GM21528 (cell line): ENCODE data around the gene KRI1.

Experiments used
- ATAC-seq: cut with Tn5 transposase; IDR thresholded peaks from one replicate; pipeline ENCODE4 v1.9.1; 2021; ENCODE audit warnings: mild to moderate bottlenecking, moderate library complexity; ENCODE audit not compliant: unreplicated experiment, low FRiP score

KRI1 gene

DNA sequence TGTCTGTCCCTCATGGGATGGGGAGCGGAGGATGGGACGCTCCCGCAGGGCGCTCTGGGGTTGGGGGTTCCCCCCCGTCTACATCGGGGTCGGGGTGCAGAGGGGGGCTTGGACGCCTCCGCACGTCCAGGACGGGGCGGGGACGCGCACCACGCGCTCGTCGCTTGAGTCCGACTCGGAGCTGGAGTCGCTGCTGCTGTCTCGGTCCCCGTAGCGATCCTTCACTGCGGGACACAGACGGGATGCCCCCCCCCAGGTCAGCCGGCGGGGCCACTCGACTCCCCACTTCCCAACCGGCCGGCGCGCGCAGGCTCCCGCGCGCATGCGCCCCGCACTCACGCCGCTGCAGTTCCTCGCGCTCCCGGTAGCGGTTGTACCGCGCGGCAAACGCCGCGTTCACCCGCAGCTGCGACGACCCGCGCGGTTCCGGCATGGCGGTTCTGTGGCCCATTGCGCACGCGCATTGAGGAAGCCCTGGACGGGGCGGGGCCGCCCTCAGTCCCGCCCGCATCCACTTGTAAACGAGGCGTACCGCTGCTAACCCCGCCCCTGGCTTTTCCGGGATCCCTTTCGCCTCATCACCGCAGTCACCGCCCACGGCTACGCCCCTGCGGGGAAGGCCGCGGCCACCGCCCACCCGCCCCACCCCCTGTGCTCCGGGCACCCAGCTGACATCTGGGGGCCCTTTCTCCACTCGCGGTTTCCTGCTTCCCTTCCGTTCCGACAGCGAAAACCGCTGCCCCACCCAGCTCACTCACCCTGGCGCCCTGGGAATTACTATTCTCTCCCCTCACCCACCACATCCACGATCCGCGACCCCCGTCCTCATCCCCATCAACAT is at the start of gene KRI1:
KRI1 (minus strand) TSS at position 444 of the 841 bp plus-strand sequence; CDS start at position 433, 11 bp downstream.
- peak; percentile 53 for ATAC-seq

DNA sequence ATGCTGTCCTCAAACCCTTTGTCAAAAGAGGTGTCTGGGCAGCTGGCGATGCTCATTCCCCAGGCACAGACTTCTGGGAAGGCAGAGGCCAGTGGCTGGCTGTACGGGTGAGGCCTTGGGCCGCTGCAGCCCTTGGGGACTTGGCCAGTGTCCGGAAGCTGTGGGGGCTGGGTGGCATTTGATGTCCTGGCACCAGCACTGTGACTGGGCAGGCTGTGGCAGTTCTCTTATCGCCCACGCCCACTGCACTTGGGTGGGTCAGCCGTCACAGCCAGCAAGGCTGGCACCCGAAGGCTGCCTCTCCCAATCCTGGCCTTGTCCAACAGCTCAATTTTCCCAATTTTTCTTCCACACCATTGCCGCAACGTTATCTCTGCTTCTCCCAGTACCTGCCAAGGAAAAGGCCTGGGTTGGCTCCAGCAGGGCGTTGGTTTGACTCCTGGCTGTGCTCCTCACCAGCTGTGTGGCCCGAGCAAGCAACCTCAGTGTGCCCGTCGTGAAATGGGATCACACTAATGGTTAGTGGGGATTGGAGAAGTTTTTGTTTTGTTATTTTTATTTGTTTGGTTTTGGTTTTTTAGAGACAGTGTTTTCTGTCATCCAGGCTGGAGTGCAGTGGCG is 46.8 kb upstream of the KRI1 start:
- ATAC-seq = no peak

DNA sequence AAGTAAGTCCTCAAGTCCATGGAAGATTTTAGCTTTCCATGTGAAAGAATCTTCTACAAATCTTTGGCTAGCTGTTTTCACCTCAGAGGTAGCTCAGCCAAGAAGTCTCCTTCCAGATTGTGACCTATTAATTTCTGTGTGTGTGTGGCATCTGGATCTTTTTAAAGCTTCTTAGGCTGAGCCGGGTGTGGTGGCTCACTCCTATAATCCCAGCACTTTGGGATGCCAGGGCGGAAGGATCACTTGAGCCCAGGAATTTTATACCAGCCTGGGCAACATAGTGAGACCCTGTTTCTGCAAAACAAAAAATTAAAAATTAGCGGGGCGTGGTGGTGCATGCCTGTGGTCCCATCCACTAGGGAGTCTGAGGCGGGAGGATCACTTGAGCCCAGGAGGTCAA is 46.1 kb upstream of the KRI1 start:
- no peak for ATAC-seq

DNA sequence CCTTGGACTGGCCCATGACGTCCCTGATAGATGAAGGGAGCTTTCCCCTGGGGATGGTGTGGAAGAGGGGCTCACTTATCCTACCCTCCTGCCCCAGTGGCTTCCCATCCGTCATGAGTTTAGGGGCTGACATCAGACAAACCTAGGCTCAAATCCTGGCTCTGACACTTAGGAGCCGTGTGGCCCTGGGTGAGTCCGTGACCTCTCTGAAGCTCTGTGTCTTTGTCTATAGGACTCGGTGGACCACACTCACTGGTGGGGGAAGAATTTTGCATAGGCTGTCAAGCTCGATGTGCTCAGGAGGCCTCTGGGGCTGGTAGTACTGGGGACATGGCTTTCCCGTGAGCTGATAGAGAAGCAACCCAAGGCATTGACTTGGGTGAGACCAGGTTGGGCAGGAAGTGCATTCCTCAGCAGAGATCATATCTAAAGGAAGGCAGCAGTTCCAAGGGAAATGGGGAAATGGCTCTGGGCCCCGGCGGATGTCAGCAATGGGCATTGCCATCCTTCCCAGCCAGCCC is 38.7 kb upstream of the KRI1 start:
- no peak for ATAC-seq

DNA sequence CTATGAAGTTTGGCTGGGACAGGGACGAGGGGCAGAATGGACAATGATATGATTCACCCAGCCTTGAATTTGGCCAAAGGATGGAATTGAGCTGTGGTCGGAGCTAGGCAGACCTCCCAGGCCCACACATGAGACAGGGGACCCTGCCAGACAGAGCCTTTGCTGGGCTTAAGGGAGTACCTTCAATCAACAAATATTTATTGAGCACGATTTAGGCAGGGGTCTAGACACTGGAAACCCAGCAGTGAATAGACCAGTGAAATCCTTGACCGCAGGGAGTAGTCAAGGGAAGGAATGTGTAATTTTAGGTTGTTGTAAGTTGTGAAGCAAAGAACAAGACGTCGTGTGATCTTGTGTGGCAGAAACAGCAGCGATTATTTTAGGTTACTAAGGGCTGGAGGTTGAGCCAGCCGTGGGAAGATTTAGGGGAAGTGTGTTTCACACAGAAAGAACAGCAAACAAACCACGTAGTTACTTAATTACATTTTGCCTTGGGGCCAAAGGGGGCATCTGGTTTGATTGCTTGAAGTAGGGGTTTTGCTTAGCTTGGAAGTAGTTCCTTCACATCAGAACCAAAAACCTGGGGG is 38.2 kb upstream of the KRI1 start:
- ATAC-seq = no peak

DNA sequence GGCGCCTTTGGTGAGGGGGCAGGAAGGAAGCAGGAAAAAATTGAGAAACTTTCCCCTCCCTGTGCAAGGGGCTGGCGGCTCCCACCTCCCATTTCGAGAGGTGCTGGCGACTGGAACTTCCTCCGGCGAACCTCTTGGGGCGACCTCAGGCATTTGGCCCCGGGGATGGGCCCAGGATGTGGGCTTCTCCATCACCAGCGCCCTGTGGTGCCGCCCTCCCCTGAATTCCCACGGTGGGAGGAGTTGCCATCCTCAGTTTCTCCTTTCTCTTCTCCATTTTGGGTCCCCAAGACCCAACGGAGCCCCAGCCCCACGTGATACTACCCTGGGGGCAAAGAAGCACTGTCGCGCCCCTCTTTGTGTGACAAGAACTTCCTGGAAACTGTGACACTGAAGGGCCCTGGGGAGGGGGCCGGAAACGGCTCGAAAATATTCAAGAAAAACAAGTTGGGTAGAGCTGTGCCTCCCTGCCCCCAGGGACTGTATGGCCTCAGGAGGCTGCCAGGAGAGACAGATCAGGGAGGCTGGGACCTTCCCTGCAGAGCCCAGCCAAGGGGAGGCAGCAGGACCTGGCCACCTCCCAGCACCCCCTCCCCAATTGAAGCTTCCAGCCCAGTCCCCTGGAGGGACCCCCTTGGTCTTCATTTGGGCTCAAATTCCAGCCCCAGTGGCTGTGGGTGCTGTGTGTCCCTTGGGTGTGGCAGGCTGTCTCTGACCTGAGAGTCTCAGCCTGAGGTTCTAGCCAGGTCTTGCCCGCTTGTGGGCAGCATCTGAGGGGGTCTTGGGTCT is 37.5 kb upstream of the KRI1 start:
- no peak for ATAC-seq

DNA sequence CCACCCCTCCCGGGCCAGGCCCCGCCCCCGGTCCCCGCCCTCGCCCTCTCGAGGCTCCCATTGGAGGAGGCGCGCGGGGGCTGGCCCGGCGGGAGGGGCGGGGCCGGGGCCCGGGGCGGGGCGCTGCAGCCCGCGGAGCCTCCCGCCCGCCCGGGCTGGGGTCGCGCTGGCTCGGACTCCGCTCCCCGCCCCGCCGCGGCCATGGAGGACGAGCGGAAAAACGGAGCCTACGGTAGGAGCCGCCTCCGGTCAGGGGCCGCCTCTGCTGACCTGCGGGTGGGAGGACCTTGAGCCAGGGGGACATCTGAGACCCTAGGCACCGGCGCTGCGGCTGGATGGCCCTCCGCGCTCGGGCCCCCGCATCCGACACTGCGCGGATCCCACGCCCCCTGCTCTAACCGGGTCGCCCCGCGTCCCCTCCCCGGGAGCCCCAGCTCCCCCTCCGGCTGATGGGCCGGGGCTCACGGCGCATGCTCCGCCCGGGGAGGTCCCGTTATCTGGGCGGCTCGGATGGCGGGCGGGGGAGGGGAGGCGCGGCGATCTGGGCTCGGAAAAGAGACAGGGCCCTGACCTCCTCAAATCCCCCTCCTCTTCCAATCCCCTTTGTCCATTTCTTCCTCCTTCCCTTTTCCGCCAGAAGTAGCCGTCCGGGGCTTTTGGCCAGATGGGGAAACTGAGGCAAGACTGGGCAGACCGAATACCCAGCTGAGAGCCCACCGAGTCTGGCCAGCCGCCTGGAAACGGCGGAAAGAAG is 36.7 kb upstream of the KRI1 start:
- ATAC-seq = peak; percentile 55

DNA sequence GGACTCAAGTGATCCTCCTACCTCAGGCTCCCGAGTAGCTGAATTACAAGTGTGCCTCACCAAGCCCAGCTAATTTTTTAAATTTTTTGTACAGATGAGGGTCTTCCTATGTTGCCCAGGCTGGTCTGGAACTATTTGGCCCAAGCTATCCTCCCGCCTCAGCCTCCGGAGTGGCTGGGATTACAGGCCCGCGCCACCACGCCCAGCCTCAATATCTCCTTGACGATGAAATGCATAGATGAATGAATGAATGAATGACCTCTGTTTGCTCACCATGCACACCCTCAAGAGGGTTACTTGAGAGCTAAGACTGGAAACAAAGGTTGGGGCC is 36.2 kb upstream of the KRI1 start:
- no peak for ATAC-seq

DNA sequence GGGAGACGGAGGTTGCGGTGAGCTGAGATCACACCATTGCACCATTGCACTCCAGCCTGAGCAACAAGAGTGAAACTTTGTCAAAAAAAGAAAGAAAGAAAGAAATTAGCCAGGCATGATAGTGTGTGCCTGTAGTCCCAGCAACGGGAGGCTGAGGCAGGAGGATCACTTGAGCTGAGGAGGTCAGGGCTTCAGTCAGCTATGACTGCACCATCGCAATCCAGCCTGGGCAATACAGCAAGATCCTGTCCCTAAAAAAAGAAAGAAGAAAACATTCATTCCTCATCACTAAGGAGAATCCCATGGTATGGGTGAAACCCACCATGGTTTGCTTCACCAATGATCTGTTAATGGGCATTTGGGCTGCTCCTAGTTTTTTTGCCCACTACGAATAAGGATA is 34.3 kb upstream of the KRI1 start:
- no peak for ATAC-seq

DNA sequence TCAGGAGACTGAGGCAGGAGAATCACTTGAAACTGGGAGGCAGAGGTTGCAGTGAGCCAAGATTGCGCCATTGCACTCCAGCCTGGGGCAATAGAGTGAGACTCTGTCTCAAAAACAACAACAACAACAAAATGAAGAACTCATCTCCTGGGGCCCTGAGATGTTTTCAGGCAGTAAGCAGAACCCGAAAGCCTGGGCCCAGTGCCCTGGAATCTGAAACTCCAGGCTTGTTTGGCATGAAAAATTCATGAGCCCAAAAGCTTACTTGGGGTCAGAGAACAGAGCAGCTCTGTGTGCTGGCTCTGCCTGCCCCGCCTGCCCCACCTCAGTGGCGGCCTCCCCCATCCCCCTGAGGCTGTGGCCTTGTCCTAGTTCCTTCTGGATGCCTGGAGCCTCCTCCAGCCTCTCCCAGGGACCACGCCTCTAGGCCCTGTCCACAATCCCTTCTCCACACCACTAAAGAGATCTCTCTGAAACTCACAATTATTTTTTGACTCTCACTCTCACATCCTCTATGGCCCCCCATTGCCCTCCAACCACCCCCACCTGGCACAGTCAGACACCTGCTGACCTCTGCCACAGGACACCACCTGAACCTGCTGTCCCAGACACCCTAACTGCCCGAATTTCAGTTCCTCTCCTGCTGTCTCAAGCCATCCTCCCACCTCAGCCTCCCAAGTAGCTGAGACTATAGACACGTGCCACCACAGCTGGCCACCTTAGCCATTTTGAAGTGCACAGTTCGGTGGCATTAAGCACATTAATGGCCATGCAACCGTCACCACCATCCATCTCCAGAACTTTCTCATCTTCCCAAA is 28.2 kb upstream of the KRI1 start:
- no peak for ATAC-seq

DNA sequence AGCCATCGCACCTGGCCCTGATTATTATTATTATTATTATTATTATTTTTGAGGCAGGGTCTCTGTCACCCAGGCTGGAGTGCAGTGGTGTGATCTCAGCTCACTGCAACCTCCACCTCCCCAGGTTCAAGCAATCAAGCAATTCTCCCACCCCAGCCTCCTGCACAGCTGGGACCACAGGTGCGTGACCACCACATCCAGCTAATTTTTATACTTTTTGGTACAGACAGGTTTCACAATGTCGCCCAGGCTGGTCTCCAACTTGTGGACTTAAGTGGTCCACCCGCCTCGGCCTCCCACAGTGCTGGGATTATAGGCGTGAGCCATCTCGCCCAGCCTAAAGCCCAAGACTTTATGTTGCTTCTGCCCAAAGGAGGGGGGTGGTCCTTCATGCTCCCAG is 27.3 kb upstream of the KRI1 start:
- ATAC-seq = no peak

DNA sequence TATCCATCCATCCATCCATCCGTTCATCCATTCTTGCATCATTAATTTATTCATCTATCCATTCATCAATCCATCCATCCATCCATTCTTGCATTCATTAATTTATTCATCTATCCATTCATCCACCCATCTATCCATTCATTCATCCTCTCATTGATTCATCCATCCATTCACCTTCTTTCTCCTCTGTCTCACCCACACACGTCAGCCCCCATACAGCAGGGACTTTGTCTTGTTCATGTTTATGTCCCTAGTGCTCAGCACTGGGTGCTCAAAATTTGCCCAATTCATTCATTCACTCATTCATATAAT is 22.0 kb upstream of the KRI1 start:
- no peak for ATAC-seq

DNA sequence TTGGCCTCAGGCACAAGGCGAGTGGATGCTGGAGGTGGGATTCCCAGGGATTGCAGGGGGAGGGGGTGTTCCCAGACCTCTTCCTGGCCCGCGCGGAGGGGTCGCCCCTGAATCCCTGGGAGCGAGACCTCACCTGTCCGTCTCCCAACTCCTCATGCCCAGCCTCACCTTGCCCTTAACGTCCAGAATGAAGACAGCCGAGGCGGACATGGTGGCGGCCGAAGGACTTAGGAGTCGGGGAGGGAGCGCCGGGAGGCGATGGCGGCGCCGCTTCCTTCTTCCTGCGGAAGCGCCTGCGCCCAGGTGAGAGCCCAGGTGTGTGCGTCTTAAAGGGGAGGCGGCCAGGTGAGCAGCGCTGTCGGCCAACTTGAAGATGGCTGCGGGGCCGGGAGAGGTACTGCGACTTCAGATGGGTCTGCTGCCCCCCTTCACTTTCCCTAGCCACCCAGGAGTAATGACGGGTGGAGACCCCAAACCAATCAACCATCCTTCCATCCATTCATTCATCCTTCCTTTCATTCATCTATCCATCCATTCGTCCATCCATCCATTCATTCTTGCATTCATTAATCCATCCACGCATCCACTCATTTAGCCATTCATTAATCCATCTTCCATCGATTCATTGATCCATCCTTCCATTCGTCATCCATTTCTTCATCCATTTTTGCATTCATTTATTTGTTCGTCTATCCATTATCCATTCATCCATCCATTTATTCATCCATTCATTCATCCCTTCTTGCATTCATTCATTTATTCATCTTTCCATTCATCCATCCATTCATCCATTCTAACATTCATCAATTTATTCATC is 21.4 kb upstream of the KRI1 start, which contains the start of gene AP1M2:
AP1M2 (minus strand) TSS at position 291 of the 817 bp plus-strand sequence; CDS start at position 210, 81 bp downstream.
- no peak for ATAC-seq

DNA sequence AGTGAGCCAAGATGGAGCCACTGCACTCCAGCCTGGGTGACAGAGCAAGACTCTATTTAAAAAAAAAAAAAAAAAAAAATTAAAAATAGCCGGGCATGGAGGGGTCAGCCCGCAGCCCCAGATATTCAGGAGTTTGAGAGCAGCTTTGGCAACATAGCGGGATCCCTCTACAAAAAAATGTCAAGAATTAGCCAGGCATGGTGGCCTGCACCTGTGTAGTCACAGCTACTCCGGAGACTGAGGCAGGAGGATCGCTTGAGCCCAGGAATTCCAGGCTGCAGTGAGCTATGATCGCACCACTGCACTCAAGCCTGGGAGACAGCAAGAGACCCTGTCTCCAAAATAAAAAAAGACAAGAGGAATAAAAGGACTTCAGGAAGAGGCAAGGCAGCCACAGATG is 20.6 kb upstream of the KRI1 start:
- ATAC-seq = no peak

DNA sequence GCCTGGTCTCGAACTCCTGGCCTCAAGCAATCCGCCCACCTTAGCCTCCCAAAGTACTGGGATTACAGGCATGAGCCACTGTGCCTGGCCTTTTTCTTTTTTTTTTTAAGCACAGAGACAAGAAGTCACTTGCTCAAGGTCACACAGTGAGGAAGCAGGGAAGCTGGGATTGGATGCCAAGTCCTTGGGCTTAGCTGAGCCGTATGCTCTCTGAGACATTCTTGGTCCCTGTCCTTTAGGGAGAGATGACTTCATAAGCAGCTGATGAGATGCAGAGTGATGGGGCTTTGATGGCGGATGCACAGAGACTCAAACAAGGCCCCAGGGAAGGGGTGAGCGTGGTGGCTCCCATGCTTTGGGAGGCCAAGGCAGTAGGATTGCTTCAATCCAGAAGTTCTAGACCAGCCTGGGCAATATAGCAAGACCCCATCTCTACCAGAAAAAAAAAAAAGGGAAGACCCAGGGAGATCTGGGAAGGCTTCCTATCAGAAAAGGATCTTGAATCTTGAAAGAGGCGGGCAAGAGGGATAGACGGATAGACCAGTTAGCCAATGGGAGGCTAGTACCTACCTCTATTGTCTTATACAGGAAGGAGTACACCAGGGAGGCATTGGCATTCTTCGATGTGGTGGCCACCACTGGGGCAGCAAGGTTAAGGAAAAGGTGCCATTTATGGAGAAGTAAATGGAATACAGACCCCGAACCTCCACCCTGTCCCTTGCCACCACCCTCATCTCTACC is 17.4 kb upstream of the KRI1 start:
- no peak for ATAC-seq

DNA sequence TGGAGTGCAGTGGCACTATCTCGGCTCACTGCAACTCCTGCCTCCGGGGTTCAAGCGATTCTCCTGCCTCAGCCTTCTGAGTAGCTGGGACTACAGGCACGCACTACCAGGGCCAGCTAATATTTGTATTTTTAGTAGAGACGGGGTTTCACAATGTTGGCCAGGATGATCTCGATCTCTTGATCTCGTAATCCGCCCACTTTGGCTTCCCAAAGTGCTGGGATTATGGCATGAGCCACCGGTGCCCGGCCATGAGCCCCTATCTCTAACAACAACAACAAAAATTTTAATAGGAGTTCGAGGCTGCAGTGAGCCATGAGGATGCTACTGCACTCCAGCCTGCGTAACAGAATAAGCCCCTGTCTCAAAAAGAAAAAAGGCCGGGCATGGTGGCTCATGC is 16.3 kb upstream of the KRI1 start:
- ATAC-seq = no peak

DNA sequence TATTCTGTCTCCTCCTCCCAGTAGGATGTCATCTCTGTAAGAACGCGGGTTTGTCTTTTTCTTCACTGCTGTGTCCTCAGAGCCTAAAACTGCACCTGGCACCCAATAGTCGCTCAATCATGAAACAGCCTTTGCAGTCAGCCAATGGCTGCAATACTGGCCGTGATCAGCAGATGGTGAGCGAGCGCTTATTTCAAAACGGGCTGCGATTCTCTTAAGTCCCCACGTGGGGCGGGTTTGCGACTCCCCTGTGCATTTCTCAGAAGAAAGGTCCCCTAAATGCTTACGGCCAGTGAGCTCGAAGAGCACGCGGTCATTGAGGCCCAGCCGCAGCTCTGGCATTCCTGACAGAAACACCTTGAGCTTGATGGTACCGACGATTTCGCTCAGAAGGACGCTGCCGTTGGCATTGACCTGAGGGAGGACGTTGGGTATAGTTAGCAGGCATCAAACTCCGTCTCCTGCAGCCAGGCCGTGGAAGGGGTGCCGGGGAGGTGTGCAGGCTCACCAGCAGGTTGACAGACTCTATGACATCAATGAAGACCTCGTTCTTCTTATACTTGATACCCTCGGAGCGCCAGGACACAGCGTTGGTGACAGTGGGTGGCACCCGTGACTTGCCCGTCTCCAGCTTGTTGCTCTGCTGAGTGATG is 15.3 kb upstream of the KRI1 start:
- ATAC-seq = no peak
